Activated CD4-positive, alpha-beta T cell treated with anti-CD3 and anti-CD28 coated beads, Interleukin-2, amount 50 U/mL, for 16 hours (primary cell): ENCODE results near the gene DGKI.

ENCODE experiments used
- DNase-seq: peaks from one replicate; pipeline ENCODE4 v3.0.0-alpha.2; 2020

Gene DGKI

GRCh38 chr7:137846827-137847567, at the start of gene DGKI:
Gene DGKI, minus strand, starts transcription at chr7:137846974.
- peak; percentile 37 for DNase-seq

GRCh38 chr7:137895301-137896221, 48.8 kb upstream of the DGKI start:
- peak; percentile 82 for DNase-seq

GRCh38 chr7:137893143-137893742, 46.5 kb upstream of the DGKI start:
- no peak for DNase-seq

GRCh38 chr7:137891016-137891655, 44.4 kb upstream of the DGKI start:
- DNase-seq: no peak

GRCh38 chr7:137890449-137890921, 43.7 kb upstream of the DGKI start:
- DNase-seq: peak; percentile 61

- DNase-seq: no peak
Observed at GRCh38 chr7:137888241-137888640, 41.5 kb upstream of the DGKI start.

- no peak for DNase-seq
Observed at GRCh38 chr7:137886746-137887145, 40.0 kb upstream of the DGKI start.

GRCh38 chr7:137886281-137886680, 39.5 kb upstream of the DGKI start:
- no peak for DNase-seq

GRCh38 chr7:137885678-137886077, 38.9 kb upstream of the DGKI start:
- no peak for DNase-seq

GRCh38 chr7:137882806-137883205, 36.0 kb upstream of the DGKI start:
- no peak for DNase-seq

- peak; percentile 88 for DNase-seq
Observed at GRCh38 chr7:137882261-137882668, 35.5 kb upstream of the DGKI start.

GRCh38 chr7:137881607-137882260, 35.0 kb upstream of the DGKI start:
- no peak for DNase-seq

GRCh38 chr7:137880432-137880831, 33.7 kb upstream of the DGKI start:
- no peak for DNase-seq

GRCh38 chr7:137879357-137880158, 32.8 kb upstream of the DGKI start:
- DNase-seq: peak; percentile 64

- no peak for DNase-seq
Observed at GRCh38 chr7:137878333-137878961, 31.7 kb upstream of the DGKI start.

GRCh38 chr7:137877027-137877675, 30.4 kb upstream of the DGKI start:
- no peak for DNase-seq

- no peak for DNase-seq
Observed at GRCh38 chr7:137875746-137876145, 29.0 kb upstream of the DGKI start.

GRCh38 chr7:137873979-137874777, 27.4 kb upstream of the DGKI start:
- DNase-seq: no peak

- peak; percentile 72 for DNase-seq
Observed at GRCh38 chr7:137873524-137873923, 26.8 kb upstream of the DGKI start.
